Measurements from ENCODE around the gene SH2D6. TPM values are rescaled to one million over a fixed set of nuclear protein-coding genes. Genes with fewer than 3 reads are reported as not detected.
"Not testable (repeated sequence)": the region's sequence is repeated elsewhere in the genome, so short reads cannot be mapped to it uniquely, and the experiment has no call there.

The SH2D6 gene
- not detected for total RNA-seq
- long read RNA-seq, result 0 reads

DNA sequence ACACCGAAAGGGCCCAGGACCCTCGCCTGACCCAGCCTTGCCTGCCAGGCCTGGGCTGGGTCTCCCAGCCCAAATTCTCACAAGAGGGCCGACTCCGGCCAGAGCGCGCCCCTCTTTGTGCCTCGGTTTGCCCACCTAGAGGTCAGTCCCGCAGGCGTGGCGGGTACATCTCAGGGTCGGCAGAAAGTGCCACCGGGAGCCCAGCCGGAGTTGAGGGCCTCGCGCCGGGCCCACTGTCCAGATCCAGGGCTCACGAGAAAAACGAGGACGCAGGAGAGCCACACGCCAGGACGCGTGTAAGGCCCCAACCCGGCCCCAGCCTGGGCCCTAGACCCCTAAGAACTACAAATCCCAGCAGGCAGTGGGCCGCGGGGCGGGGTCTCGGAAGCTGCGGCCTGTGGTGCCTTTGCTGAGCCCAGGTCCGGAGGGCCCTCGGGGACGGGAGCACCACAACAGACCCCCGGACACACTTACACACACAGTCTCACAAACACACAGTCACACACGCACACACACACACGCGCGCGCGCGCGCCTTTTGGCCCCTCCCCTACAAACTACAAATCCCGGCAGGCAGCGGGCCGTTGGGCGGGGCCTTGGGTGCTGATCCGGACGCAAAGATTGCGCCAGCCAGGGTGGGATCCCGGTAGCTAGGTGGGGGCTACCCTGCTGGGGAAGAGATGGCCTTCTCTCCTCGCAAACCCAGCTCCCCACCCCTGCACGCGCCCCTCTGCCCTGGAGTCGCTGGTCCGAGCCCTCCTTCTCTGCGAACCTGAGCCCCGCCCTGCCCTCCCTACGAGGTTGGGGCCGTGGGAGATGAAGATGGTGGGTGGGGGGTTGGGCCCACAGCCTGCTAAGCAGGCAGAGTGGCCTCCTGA lies at the start of gene SH2D6:
Gene SH2D6 (plus strand): TSS at position 583 of the 877 bp plus-strand sequence. CDS start 10,752 bp downstream, outside the sequence.
- intact Hi-C loops (cut with DNase I), result no loop called here

DNA sequence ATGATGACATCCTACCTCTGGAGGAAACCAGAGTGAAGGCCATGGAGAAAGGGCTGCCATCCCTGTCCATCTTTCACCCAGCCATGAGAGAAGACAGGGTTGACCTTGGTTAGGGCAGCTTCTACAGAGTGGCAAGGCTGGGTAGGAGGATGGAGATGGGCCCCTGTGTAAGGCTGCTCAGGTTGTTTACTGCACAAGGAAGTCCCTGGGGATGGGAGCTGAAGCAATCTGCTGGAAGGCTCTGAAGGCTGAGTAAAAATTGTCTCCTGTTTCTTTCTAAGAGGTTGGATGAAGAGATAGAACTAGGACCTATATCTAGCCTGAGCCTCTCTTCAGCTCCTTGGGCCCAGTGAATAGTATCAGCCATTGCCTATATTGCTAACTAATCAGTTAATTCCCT lies 49.6 kb upstream of the SH2D6 start:
- DNase-seq (ENCODE audit: missing footprints) (no peak), ATAC-seq (no peak)
- intact Hi-C loops (cut with DNase I), result no loop called here

More for the DNA sequence above, at the start of gene SH2D6:
- ATAC-seq (peak; percentile 82), DNase-seq (ENCODE audit: missing footprints) (peak; percentile 95)

DNA sequence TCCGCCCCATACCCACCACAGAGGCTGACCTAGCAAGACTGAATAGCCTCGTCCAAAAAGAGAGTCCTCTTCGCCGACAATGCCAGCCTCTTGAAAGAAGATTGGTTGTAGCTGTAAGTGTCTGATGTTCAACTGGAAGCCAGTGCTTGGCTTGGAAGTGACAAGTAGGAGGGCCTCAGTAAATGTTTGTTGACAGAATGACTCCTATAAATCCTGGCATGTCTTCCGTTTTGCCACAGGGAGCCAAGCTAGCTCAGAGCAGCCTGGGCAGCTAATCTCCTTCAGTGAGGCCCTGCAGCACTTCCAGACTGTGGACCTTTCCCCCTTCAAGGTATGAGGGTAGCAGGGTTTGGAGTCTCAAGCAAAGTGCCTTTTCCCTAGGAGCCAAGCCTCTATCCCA lies 49.0 kb upstream of the SH2D6 start:
- no peak for DNase-seq (ENCODE audit: missing footprints)
- intact Hi-C loops (cut with DNase I), result no loop called here
- ATAC-seq, result no peak

DNA sequence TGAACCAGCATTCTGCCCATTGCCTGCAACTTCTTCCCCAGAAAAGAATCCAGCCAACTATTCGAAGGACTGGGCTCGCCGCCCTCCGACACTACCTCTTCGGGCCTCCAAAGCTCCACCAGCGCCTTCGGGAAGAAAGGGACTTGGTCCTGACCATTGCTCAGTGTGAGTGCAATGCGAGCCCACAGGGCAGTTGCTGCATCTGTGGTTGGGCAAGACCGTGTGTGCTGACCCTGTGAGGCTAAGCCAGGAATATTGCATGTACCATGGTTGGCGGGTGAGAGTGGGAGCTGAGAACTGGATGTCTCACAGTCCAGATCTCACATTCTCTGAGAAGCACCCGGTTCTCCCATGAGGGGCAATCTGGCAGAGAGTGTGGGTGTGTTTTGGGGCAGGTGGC lies 47.5 kb upstream of the SH2D6 start:
- ATAC-seq (no peak), DNase-seq (ENCODE audit: missing footprints) (no peak)
- intact Hi-C loops (cut with DNase I), result no loop called here

DNA sequence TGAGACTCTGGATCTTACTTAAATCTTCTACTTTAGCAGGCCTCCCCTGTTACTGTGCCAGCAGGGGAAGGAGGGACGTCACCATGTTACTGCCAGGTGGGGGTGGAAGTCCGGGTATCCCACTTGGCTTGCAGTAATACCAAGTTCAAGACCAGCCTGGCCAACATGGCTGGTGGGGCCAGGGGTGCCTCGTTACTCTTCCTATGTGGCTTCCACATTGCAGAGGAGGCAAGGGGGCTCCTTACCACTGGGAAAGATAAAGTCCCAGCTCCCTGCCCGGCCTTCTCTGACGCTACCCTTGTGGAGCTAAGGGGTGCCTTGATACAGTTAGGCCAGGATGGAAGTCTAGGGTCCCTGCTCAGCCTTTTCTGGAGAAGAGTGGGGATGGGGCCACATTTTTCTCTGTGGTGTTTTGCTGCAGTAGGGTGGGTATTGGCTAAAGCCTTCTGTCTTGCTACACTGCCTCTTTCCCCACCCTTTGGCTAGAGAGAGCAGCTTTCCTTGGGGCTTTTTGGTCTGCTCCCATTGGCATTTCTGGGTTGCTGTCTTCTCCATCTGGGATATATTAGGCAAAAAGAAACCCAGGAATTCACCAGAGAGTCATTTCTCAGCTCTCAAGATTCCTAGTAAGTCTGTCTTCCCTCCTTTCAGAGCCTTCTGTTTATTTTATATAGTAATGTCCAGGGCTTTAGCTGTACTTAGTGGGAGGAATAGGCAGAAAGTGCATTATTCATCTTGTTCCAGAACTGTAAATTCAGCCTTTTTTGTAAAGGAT lies 42.0 kb upstream of the SH2D6 start:
- no peak for ATAC-seq
- intact Hi-C loops (cut with DNase I), result no loop called here
- no peak for DNase-seq (ENCODE audit: missing footprints)

DNA sequence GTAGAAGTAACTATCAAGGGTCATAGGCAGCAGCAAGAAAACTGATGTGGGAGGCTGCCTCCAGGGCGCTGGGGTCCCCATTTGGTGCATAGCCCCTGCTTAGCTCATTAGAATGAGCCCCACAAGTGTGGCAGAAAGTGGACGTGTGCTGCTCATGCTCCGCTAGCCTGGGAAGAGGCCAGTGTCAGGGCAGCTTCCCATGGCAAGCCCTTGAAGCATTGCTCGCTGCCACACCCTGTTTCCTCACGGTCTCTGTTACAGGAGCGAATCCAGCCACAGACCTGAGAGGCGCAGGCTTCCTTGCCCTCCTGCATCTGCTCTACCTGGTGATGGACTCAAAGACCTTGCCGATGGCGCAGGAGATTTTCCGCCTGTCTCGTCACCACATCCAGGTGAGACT lies 41.4 kb upstream of the SH2D6 start:
- intact Hi-C loops (cut with DNase I), result no loop called here
- DNase-seq (ENCODE audit: missing footprints) (no peak), ATAC-seq (no peak)

DNA sequence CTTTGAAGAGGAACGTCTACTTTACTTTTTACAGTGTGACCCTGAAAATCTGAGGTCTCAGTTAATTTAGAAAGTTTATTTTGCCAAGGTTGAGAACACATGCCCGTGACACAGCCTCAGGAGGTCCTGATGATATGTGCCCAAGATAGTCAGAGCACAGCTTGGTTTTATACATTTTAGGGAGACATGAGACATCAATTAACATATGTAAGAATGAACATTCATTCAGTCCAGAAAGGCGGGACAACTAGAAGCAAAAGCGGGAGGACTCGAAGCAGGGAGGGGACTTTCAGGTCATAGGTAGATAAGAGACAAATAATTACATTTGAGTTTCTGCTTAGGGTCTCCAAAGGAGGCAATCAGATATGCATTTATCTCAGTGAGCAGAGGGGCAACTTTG lies 40.3 kb upstream of the SH2D6 start:
- ATAC-seq (no peak), DNase-seq (ENCODE audit: missing footprints) (no peak)
- intact Hi-C loops (cut with DNase I), result no loop called here

DNA sequence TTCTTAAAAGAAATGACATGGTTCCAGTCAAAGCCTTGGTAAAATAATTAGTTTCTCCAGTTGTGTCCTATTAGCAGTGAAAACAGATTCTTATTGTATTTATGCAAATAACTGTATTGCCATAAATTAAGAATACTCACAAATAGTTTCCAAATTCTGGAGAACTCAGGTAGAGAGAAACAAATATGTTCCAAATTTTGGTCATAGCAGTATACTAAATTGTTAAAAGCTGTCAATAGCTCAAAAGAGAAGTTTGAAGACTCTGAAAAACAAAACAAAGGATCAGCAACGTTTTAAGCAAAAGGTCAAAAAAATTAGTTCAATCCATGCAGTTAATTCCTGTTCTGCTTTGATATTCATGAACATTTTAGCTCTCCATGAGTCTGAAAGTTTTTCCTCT lies 38.5 kb upstream of the SH2D6 start:
- ATAC-seq (no peak), DNase-seq (ENCODE audit: missing footprints) (no peak)
- intact Hi-C loops (cut with DNase I), result no loop called here

DNA sequence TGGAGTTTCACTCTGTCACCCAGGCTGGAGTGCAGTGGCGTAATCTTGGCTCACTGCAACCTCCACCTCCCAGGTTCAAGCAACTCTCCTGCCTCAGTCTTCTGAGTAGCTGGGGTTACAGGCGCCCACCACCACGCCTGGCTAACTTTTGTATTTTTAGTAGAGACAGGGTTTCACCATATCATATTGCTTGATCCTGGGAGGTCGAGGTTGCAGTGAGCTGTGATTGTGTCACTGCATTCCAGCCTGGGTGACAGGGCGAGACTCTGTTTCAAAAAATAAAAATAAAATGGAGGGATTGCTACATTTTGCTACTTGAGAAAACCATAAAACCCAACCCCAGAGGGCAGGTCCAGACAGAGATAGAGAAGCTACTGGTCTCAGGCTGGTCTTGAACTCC lies 35.4 kb upstream of the SH2D6 start:
- DNase-seq (ENCODE audit: missing footprints); ATAC-seq; intact Hi-C loops (cut with DNase I): not testable (repeated sequence)

DNA sequence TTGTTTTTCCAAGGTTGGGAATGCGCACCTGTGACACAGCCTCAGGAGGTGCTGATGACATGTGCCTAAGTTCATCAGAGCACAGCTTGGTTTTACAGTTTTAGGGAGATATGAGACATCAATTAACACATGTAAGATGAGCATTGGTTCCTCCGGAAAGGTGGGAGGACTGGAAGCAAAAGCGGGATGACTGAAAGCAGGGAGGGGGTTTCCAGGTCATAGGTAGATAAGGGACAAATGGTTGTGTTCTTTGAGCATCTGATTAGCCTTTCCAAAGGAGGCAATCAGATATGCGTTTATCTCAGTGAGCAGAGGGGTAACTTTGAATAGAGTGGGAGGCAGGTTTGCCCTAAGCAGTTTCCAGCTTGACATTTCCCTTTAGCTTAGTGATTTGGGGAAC lies 34.7 kb upstream of the SH2D6 start:
- intact Hi-C loops (cut with DNase I), result no loop called here
- ATAC-seq, result no peak
- DNase-seq (ENCODE audit: missing footprints), result no peak

DNA sequence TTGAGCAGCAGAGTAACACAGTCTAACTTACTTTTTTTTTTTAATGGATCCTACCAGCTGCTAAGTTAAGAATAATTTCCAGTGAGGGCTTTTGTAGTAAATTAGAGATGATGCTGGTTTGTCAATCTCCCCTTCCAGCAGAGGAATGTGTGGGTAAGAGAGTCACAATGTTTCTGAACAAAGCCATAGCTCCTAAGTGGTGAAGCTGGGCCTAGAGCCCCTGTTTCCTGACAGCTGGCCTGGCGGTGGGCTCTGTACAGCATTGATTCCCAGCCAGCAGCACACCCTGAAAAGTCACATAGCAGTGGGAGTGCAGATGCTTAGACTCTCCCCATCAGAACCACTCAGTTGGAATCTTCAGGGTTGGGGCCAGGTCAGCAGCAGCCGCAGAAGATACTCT lies 32.8 kb upstream of the SH2D6 start:
- intact Hi-C loops (cut with DNase I), result no loop called here
- ATAC-seq (no peak), DNase-seq (ENCODE audit: missing footprints) (no peak)

DNA sequence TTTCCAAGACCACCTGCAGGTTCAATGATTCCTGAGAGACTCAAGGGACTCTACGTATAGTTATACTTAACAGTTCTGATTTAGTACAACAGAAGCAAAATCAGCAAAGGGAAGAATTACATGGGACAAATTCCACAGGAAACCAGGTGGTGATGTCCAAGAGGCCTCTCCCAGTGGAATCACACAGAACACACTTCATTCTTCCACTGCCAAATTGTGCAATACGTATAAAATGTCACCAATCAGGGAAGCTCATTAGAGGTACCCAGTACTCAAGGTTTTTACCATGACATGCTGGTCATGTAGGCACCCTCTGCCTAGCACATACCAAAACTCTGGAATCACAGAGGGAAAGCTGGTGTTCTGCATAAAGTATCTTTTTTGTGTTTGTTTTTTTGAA lies 30.8 kb upstream of the SH2D6 start:
- intact Hi-C loops (cut with DNase I), result no loop called here

DNA sequence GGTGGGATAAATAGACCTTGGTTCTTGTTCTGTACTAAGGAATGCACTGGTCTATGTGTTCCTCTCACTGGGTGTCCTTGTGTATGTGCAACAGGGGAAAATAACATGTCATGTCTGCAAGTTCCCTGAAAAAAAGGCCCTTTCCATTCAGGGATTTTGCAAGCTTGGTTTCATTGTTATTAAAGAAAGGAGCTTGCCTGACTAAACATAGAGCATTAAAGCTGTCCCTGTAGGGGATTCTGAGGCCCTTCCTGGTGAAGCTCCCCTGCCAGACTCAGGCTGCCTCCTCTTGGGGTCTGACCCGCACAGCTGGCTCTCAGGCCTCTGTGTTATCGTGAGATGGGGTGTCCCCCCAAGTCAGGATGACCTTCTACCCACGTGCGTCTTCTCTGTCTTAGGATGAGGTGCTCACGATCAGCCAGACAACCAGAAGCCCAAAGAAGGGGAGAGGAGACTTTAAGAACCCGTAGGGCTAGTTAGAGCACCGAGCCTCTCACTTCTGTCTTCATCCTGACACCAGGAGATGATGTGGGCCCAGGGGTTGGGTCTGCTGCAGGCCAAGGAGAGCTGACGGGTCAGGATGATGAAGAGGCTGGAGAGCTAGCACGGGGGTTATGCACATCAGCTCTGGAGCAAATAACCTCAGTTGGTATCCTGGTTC lies 29.5 kb upstream of the SH2D6 start:
- DNase-seq (ENCODE audit: missing footprints) (no peak), ATAC-seq (no peak)
- intact Hi-C loops (cut with DNase I), result no loop called here

More for the DNA sequence above, 30.8 kb upstream of the SH2D6 start:
- no peak for ATAC-seq
- no peak for DNase-seq (ENCODE audit: missing footprints)

DNA sequence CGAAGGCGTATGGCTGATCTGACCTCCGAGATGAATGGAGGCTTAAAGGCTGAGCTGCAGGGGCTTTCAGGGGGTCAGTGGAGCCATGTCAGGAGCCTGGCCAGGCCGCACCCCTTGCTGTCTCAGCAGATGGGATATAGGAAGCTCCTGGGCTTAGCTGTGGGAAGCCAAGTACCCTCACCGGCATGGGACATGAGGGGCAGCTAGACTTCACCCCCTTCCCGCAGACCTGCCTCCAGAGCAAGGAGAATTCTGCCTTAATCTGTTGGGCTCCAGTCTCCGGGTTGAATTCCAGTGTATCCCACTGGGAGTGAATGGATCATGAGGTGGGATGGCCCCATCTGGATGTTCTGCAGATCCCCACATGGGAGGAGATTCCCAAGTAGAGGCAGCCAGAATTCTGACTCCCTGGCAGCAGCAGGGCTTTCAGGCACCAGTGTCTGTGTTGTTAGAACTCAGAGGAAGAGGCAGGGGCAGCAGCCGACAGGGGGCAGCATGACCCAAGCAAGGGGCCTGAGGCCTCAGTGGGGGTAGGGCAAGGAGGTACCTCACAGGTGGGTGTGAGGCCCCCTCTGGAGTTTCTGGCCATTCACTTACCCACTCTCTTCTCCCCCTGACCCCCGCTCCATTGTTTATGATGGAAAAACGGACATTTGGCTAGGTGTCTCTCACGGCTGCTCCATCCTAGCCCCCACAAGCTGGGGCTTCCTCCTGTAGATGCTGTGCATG lies 27.4 kb upstream of the SH2D6 start:
- ATAC-seq, result peak; percentile 40
- no peak for DNase-seq (ENCODE audit: missing footprints)
- intact Hi-C loops (cut with DNase I), result no loop called here

DNA sequence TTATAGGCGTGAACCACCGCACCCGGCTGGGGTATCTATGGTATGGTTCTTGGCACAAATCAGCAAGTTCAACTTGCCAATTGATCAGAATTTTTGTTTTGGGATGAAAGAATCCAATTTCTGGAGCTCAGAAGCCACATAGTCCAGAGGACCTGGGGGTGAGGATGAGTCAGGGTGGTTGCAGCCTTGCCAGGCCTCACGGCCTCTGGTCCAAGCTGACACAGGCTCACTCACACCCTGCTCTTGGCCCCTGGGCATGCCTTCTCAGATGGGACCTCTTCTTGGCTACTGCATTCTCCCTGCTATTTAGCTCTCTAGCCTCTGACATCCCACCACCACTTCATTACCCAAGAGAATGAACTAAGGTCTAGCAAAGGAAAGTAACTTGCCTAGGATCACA lies 24.7 kb upstream of the SH2D6 start:
- intact Hi-C loops (cut with DNase I), result no loop called here
- DNase-seq (ENCODE audit: missing footprints) (no peak), ATAC-seq (no peak)

DNA sequence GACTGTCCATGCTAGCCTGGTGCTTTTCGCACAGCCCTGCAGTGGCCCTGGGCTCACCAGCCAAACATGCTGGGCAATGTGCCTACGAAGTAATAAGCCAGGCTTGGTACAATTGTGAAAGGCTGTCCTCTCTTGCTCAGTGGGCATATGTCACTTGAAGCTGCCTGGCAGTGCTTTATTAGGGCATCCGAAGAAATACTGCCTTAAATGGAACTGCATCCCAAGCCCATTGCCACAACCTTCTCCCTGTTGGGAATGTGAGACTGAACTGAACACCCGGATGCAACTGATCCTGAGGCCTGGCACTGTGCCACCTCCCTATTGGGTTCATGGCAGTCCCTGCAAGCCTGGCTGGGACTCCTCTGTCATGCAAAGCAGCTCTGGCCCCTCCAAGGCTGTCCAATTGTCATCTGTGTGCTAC lies 24.2 kb upstream of the SH2D6 start:
- no peak for ATAC-seq
- DNase-seq (ENCODE audit: missing footprints), result no peak
- intact Hi-C loops (cut with DNase I), result no loop called here

DNA sequence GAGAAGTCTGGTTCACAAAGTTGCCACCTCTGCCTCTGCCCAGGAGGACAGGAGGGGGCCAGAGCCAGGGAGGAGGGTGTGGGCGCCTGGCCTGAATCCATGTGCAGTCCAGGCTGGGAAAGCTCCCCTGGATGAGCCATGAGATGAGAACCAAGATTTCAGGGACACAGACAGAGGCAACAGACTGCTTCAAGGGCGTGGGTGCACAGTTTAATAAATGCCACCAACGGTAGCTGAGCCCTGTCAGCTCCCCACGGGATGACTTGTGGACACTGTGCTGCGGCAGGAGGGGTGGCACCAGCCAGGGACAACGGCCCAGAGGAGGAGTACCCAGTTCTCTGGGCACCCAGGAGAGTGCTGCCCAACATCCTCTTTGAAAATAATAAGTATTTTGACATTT lies 23.5 kb upstream of the SH2D6 start:
- DNase-seq (ENCODE audit: missing footprints) (no peak), ATAC-seq (no peak)
- intact Hi-C loops (cut with DNase I), result no loop called here

DNA sequence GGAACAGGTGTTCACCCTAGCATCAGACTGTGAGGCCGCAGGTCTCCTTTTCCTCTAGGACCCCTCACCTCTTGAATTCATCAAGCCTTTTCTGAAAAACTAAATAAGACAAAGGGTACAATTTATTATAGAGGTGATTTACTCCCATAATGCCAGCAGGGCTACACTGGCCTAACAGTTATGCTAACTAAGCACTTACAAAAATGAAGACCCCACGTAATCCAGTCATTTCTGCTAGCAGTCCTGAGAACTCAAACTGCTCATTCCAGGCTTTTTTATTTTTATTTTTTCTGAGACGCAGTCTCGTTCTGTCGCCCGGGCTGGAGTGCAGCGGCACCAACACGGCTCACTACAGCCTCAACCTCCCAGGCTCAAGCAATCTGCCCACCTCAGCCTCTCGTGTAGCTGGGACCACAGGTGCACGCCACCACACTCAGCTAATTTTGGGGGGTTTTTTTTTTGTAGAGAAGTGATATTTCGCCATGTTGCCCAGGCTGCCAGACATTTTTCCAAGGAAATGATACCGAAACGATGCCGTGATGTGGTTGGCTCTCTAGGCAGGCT lies 22.5 kb upstream of the SH2D6 start:
- no peak for ATAC-seq
- intact Hi-C loops (cut with DNase I), result no loop called here
- DNase-seq (ENCODE audit: missing footprints), result no peak
